ENCODE results near the gene DDIT4.

- TF ChIP-seq TAF1 (IDR thresholded peaks at IDR 0.05; ENCODE audit: low read depth) = no peak
- TF ChIP-seq POLR2AphosphoS5 (IDR thresholded peaks at IDR 0.05) = no peak
- no peak for TF ChIP-seq CTCF (IDR thresholded peaks at IDR 0.05; ENCODE audit: poor library complexity, severe bottlenecking)
- TF ChIP-seq RAD21 (conservative IDR thresholded peaks at IDR 0.05) = no peak
- no peak for TF ChIP-seq EZH2 (IDR thresholded peaks at IDR 0.05; ENCODE audit: borderline replicate concordance, insufficient read depth, low read length, poor library complexity, severe bottlenecking)
- no peak for TF ChIP-seq EP300 (conservative IDR thresholded peaks at IDR 0.05; ENCODE audit: poor library complexity, severe bottlenecking)
Observed at GRCh38 chr10:72235544-72236279, 38.0 kb upstream of the DDIT4 start.

Data from neural cell (in vitro differentiated cells).